ENCODE data around the gene EGR2. TPM values are rescaled to one million over a fixed set of nuclear protein-coding genes. Genes with fewer than 3 reads are reported as not detected.

The EGR2 gene
- total and polyA plus RNA-seq, 10 of the 15 experiments (the other 5 are each of a cell fraction or from before 2014, with no cell fraction given): 8.3 to 56.5 (median 16.2) TPM

DNA sequence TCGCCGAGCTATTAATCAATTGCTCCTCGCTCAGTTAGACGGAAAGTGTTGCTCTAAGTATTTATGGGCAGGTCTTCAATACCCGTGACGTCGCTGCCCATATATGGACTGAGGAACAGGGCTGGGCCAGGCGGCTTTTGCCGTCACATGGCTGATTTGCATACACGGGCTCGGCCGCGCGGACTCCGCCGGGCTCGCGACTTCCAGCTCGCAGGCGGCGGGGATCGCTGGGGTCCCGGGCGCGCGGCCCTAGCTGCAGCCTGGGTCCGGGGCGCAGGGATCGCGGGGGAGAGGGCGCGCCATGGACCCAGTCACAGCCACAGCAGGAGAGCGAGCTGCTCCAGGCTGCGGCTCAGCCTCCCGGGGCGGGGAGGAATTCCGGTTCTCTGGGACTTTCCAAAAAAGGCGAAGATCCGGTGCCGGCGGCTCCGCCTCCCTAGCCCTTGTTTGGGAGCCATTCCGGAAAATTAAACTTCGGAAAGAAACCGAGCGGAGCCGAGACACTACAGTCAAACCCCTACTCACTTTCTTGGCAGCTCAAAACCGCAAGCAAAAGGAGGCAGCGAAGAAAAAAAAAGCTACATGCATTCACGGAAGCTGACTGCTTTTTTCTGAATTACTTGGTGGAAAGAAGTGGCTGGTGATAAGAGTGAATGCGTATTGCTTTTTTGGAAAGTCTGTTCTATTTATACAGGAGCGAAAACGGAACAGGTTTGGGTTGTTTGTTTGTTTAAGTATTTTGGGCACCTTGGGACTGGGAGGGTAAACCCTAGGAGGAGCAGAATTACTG lies at the start of gene EGR2 (continued):
- TF ChIP-seq PKNOX1 (IDR thresholded peaks at IDR 0.05) (peak; percentile 77), PBX3 (IDR thresholded peaks at IDR 0.05; ENCODE audit: insufficient replicate concordance, low read depth, low read length) (peak; percentile 67), YY1 (IDR thresholded peaks at IDR 0.05; ENCODE audit: low read depth, low read length) (no peak), BCLAF1 (IDR thresholded peaks at IDR 0.05) (no peak), ZNF217 (IDR thresholded peaks at IDR 0.05) (no peak), NRF1 (conservative IDR thresholded peaks at IDR 0.05; ENCODE audit: low read depth, low read length) (no peak), E2F4 (IDR thresholded peaks at IDR 0.05; ENCODE audit: low read depth, low read length) (0 out of 2 replicates have a peak, but pooled peaks have one; percentile 24), RAD51 (IDR thresholded peaks at IDR 0.05) (peak; percentile 84), SIX5 (IDR thresholded peaks at IDR 0.05; ENCODE audit: low read depth, low read length, severe bottlenecking) (no peak), SMC3 (IDR thresholded peaks at IDR 0.05; ENCODE audit: borderline replicate concordance, low read length) (peak; percentile 16; the same call in 1 of the 2 replicates), SUPT20H (IDR thresholded peaks at IDR 0.05; ENCODE audit: borderline replicate concordance, control insufficient read depth, low read depth, low read length) (no peak), KDM1A (IDR thresholded peaks at IDR 0.05; ENCODE audit: borderline replicate concordance) (no peak), SREBF2 (IDR thresholded peaks at IDR 0.05; ENCODE audit: low read length) (0 out of 2 replicates have a peak, but pooled peaks have one; percentile 13), WRNIP1 (IDR thresholded peaks at IDR 0.05; ENCODE audit: borderline replicate concordance, low read depth, low read length) (no peak), ESRRA (IDR thresholded peaks at IDR 0.05; ENCODE audit: low read length) (no peak), ZSCAN29 (IDR thresholded peaks at IDR 0.05) (no peak), RBBP5 (conservative IDR thresholded peaks at IDR 0.05) (no peak), HDAC6 (IDR thresholded peaks at IDR 0.05; ENCODE audit: unreplicated experiment) (no peak), MYC (IDR thresholded peaks at IDR 0.05; ENCODE audit: insufficient read depth, insufficient read length, insufficient replicate concordance, low read length, severe bottlenecking) (no peak)
- TF ChIP-seq, protein P1, sequence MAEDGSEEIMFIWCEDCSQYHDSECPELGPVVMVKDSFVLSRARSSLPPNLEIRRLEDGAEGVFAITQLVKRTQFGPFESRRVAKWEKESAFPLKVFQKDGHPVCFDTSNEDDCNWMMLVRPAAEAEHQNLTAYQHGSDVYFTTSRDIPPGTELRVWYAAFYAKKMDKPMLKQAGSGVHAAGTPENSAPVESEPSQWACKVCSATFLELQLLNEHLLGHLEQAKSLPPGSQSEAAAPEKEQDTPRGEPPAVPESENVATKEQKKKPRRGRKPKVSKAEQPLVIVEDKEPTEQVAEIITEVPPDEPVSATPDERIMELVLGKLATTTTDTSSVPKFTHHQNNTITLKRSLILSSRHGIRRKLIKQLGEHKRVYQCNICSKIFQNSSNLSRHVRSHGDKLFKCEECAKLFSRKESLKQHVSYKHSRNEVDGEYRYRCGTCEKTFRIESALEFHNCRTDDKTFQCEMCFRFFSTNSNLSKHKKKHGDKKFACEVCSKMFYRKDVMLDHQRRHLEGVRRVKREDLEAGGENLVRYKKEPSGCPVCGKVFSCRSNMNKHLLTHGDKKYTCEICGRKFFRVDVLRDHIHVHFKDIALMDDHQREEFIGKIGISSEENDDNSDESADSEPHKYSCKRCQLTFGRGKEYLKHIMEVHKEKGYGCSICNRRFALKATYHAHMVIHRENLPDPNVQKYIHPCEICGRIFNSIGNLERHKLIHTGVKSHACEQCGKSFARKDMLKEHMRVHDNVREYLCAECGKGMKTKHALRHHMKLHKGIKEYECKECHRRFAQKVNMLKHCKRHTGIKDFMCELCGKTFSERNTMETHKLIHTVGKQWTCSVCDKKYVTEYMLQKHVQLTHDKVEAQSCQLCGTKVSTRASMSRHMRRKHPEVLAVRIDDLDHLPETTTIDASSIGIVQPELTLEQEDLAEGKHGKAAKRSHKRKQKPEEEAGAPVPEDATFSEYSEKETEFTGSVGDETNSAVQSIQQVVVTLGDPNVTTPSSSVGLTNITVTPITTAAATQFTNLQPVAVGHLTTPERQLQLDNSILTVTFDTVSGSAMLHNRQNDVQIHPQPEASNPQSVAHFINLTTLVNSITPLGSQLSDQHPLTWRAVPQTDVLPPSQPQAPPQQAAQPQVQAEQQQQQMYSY (CRISPR knock-in tag; IDR thresholded peaks at IDR 0.05): no peak

Measured in GM12878 (cell line).